Skeletal muscle tissue (tissue), 4 donors: ENCODE data around the gene CDR2. TPM values are rescaled to one million over a fixed set of nuclear protein-coding genes. Genes with fewer than 3 reads are reported as not detected.

Experiments
- H3K27ac ChIP-seq: one replicate; pipeline ENCODE4 v1.7.0; 2013; ENCODE audit warnings: mild to moderate bottlenecking, low read depth, low read length, inconsistent platforms
- H3K27me3 ChIP-seq, 3 donors: one replicate each; pipeline ENCODE4 v1.7.0; 2013; ENCODE audit warnings: low read length in 3 of 3; ENCODE audit not compliant: control insufficient read depth in 3 of 3, insufficient read depth in 3 of 3
- H3K36me3 ChIP-seq, 3 donors: one replicate each; pipeline ENCODE4 v1.7.0; 2013; ENCODE audit warnings: low read length in 3 of 3; ENCODE audit not compliant: control insufficient read depth in 3 of 3, insufficient read depth in 3 of 3
- H3K4me1 ChIP-seq, 3 donors: one replicate each; pipeline ENCODE4 v1.7.0; 2013; ENCODE audit warnings: low read length in 3 of 3, mild to moderate bottlenecking in 3 of 3; ENCODE audit not compliant: control insufficient read depth in 3 of 3, insufficient read depth in 3 of 3
- H3K4me3 ChIP-seq, 3 donors: one replicate each; pipeline ENCODE4 v1.7.0; 2013; ENCODE audit warnings: low read length in 3 of 3
- H3K9ac ChIP-seq, 3 donors: one replicate each; pipeline ENCODE4 v1.7.0; 2013; ENCODE audit warnings: low read length in 3 of 3, mild to moderate bottlenecking in 3 of 3, moderate library complexity in 2 of 3, low read depth in 1 of 3
- H3K9me3 ChIP-seq, 3 donors: one replicate each; pipeline ENCODE4 v1.7.0; 2013; ENCODE audit warnings: low read length in 3 of 3; ENCODE audit not compliant: control insufficient read depth in 3 of 3
- total RNA-seq: library from RNA; depleted of rRNA; stranded (reverse); fragments of >200 nt; gene quantifications from one replicate; pipeline ENCODE4 v1.2.3, GENCODE V29; 2014
- donor health status: Osteomylitis.

Gene CDR2
- total RNA-seq, 1 donor from 2014 or later, result 25.6 TPM

DNA sequence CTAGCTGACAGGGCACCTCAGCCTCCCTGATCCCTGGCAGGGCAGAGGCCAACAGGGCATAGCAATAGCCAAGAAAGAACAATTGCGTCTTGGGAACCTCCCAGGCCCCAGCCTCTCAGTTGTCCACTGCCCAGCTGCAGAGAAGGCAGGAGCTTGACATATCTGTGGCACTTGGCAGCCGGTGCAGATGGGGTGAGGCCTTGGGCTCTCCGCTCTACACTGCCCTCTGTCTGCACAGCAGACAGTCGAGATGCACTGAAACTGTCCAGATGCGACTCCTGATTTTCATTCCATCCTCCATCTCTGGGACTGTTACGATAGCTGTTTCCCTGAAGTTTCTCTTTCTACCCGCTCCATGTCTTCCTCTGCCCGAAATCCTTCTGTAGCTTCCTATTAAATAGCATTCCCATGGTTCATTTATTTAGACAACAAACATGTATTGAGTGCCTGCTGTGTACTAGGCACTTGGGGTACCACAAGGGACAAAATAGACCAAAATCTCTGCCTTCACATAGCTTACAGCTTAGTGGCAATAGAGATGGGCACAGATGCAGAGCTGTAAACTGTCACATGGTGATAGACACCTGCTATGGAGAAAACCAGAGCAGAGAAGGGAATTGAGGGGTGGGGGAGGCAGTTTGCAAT lies 73.9 kb downstream of the CDR2 start:
- Histone ChIP-seq H3K36me3 (peaks cover 18 to 26% (median 26%) of the 10 kb centered on the region in 3 donors), H3K4me1 (peaks cover 20 to 37% (median 22%) of the 10 kb centered on the region in 3 donors), H3K9me3 (no peaks in the 10 kb centered on the region), H3K27me3 (no peaks in the 10 kb centered on the region), H3K4me3 (no peak overlapping the region), H3K9ac (peak overlapping the region in 1 of 3 donors; percentile 34), H3K27ac (no peak overlapping the region)

DNA sequence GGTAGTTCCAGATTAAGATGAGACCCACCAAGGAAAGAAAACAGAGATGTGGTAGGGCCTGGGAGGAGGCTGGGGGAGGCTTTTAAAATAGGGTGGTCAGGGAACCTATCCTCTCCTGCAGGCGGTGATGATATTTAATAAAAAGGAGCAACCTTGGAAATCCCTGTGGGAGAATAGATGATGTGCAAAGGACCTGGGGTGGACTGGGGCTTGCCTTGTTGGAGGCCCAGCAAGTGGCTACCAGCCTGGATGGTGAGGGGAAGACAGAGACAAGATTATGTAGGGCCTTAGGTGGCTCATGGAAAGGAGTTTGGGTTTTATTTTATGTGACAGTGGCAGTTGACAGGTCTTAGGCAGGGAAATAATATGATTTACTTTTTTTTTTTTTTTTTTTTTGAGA lies 75.4 kb downstream of the CDR2 start:
- H3K9ac ChIP-seq, result no peak overlapping the region
- peaks cover 8 to 15% (median 11%) of the 10 kb centered on the region in 3 donors for H3K36me3 ChIP-seq
- H3K27me3 ChIP-seq, result no peaks in the 10 kb centered on the region
- H3K9me3 ChIP-seq, result no peaks in the 10 kb centered on the region
- peak overlapping the region; percentile 97 for H3K27ac ChIP-seq
- no peak overlapping the region for H3K4me3 ChIP-seq
- H3K4me1 ChIP-seq, result peaks cover 20 to 37% (median 22%) of the 10 kb centered on the region in 3 donors

GRCh38 chr16:22297871-22298733 lies 76.3 kb downstream of the CDR2 start:
- H3K9ac ChIP-seq, result peak overlapping the region; percentile 91 to 97 (median 96)
- no peaks in the 10 kb centered on the region for H3K9me3 ChIP-seq
- H3K4me3 ChIP-seq, result peak overlapping the region; percentile 91 to 95 (median 92)
- H3K36me3 ChIP-seq, result peaks cover 5 to 10% (median 7%) of the 10 kb centered on the region in 3 donors
- no peaks in the 10 kb centered on the region for H3K27me3 ChIP-seq
- peak overlapping the region; percentile 97 for H3K27ac ChIP-seq
- H3K4me1 ChIP-seq, result peaks cover 20 to 37% (median 22%) of the 10 kb centered on the region in 3 donors

DNA sequence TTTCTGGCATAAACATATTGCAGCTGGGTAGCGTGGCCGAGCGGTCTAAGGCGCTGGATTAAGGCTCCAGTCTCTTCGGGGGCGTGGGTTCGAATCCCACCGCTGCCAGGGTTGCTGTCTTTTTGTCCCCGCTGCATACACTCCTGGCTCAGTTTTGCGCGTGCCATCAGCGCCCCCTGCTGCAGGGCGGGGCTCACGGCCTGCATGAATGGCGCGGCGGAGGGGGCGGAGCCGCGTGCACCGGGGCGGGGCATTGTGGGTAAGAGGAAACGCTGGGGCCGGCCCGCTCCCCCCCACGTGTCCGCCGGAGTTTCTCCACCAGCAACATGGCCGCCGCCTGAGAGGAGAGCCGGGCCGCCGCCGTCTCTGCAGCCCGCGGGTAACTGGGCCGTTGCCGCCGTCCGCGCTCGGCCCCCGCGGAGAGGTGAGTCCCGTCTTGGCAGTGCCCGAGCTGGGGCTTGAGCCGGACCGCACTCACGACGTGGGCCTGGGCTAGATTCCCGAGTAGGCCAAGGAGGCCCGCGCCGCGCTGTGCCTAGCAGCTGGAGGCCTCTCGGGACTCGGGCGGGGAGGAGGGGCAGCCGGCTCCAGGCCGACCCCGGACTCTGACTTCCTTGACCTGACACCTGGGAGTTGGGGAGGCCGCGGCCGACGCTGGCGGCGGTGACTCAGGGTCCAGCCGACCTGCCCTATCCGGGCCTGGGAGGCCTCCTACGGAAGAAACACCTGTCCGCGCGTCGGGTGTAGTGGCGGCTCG lies 77.1 kb downstream of the CDR2 start, which contains the start of gene POLR3E:
TSS of gene POLR3E (plus strand) at position 296 of the 757 bp plus-strand sequence. CDS start 5,560 bp downstream, outside the sequence.
- peaks cover 0 to 4% (median 0%) of the 10 kb centered on the region in 3 donors for H3K36me3 ChIP-seq
- H3K9ac ChIP-seq, result peak within 1 kb of the TSS; percentile 91 to 97 (median 96)
- no peaks in the 10 kb centered on the region for H3K27me3 ChIP-seq
- peaks cover 20 to 37% (median 22%) of the 10 kb centered on the region in 3 donors for H3K4me1 ChIP-seq
- peak within 1 kb of the TSS; percentile 91 to 95 (median 92) for H3K4me3 ChIP-seq
- no peaks in the 10 kb centered on the region for H3K9me3 ChIP-seq
- H3K27ac ChIP-seq, result peak within 1 kb of the TSS; percentile 97

DNA sequence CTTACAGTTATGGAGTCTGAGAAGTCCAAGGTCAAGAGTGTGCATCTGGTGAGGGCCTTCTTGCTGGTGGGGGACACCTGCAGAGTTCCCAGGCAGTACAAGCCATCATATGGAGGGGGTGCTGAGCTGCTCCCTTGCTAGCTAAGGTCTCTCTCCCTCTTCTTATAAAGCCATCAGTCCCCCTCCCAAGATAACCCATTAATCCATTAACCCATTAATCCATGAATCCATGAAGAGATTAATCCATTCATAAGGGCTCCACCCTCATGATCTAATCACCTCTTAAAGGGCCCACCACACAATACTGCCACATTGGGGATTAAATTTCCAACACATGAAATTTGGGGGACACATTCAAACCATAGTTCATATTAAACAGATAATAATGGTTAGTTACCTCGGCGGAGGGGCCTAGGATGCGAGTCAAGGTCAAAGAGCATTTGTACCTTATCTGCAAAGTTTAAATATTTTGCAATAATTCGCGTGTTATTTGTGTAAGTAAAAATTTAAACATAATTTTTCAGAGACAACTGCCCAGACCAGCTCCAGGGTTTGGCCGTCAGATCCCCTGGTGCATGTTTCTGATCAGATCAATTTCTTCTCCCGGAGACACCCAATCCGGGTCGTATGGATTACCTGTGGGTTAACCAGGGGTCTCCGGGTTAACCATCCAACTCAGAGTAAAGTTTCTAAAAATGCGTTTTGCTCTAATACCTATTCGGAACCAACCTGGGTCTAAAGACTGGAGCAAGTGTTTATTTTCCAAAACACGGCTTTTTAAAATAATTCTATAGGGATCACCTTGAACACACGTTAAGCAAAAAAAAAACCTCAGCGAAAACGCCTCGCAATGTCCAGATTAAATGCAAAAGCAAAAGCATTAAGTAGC lies 78.0 kb downstream of the CDR2 start:
- Histone ChIP-seq H3K27me3 (no peaks in the 10 kb centered on the region), H3K4me3 (peak overlapping the region; percentile 62 to 87 (median 64)), H3K4me1 (peaks cover 20 to 37% (median 22%) of the 10 kb centered on the region in 3 donors), H3K36me3 (no peaks in the 10 kb centered on the region), H3K9me3 (no peaks in the 10 kb centered on the region), H3K9ac (peak overlapping the region; percentile 69 to 79 (median 69)), H3K27ac (no peak overlapping the region)

Other genes with a start within 250 kb of the CDR2 start
- gene SDR42E2, start 212.1 kb downstream of the CDR2 start, total RNA-seq, result not detected
- gene EEF2K, start 168.3 kb downstream of the CDR2 start, total RNA-seq, result 86.1 TPM
- 22.4 TPM for gene POLR3E, start 77.2 kb downstream of the CDR2 start, total RNA-seq
- gene NPIPB5, start 136.3 kb upstream of the CDR2 start, total RNA-seq, result 124 TPM